AG10803 (cell line): ENCODE measurements around the gene TMPRSS11F.

Source experiments
- DNase-seq: peaks from one replicate; pipeline ENCODE4 v3.0.0; 2010; ENCODE audit warnings: low read depth
- H3K4me3 ChIP-seq: 2 replicates; pipeline ENCODE4 v1.5.1; 2011; ENCODE audit warnings: mild to moderate bottlenecking, low read length, control low read depth
- TF ChIP-seq, protein P1 (sequence below): conservative IDR thresholded peaks from 2 replicates; pipeline ENCODE4 v1.5.1; 2011; ENCODE audit warnings: mild to moderate bottlenecking, low read length, control low read depth, inconsistent platforms

The TMPRSS11F gene

GRCh38 chr4:68132342-68132741 is 2.7 kb upstream of the TMPRSS11F start:
- TF ChIP-seq, protein P1, sequence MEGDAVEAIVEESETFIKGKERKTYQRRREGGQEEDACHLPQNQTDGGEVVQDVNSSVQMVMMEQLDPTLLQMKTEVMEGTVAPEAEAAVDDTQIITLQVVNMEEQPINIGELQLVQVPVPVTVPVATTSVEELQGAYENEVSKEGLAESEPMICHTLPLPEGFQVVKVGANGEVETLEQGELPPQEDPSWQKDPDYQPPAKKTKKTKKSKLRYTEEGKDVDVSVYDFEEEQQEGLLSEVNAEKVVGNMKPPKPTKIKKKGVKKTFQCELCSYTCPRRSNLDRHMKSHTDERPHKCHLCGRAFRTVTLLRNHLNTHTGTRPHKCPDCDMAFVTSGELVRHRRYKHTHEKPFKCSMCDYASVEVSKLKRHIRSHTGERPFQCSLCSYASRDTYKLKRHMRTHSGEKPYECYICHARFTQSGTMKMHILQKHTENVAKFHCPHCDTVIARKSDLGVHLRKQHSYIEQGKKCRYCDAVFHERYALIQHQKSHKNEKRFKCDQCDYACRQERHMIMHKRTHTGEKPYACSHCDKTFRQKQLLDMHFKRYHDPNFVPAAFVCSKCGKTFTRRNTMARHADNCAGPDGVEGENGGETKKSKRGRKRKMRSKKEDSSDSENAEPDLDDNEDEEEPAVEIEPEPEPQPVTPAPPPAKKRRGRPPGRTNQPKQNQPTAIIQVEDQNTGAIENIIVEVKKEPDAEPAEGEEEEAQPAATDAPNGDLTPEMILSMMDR = no peak
- H3K4me3 ChIP-seq = no peak overlapping the region
- DNase-seq = no peak

DNA sequence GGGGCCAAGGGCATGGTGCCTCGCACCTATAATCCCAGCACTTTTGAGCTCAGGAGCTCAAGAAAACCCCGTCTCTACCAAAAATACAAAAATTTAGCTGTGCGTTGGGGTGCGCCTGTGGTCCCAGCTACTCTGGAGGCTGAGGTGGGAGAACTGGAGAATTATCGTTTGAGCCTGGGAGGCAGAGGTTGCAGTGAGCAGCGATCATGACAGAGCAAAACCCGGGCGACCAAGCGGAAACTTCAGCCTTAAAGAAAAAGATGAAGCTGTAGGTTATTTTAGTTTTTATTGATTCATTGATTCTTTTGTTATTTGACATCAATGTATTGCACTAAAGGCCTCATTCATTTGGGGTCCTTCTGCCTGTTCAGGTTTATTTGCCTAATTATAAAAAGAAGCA is 5.4 kb downstream of the TMPRSS11F start:
- TF ChIP-seq, protein P1 = no peak
- DNase-seq = no peak
- no peak overlapping the region for H3K4me3 ChIP-seq

- no peak for DNase-seq
- TF ChIP-seq, protein P1 = no peak
- H3K4me3 ChIP-seq = no peak overlapping the region
Observed at GRCh38 chr4:68123525-68123924, 6.1 kb downstream of the TMPRSS11F start.

- no peak overlapping the region for H3K4me3 ChIP-seq
- DNase-seq = no peak
- TF ChIP-seq, protein P1 = no peak
Observed at GRCh38 chr4:68119921-68120320, 9.7 kb downstream of the TMPRSS11F start.

DNA sequence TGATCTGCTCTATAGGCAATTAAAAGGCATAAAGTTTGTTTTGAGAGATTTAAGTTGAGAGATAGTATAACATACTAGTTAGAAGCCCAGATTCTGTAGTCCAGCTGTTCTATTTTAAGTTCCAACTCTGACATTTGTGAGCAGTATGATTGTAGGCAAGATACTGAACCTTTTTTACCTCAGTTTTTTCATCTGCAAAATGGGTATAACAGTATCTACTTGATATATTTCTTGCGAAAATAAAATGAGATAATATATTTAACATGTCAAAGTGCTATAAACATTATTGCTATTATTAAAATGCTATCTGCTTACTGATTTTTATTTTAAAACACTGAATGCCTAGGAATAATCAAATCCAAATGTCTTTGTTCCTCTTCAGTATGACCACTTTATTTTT is 19.2 kb downstream of the TMPRSS11F start:
- no peak for DNase-seq
- H3K4me3 ChIP-seq = no peak overlapping the region
- TF ChIP-seq, protein P1 = no peak

- no peak for DNase-seq
- no peak overlapping the region for H3K4me3 ChIP-seq
- TF ChIP-seq, protein P1 = no peak
Observed at GRCh38 chr4:68109868-68110267, 19.8 kb downstream of the TMPRSS11F start.

- H3K4me3 ChIP-seq = no peak overlapping the region
- DNase-seq = no peak
- TF ChIP-seq, protein P1 = no peak
Observed at GRCh38 chr4:68082758-68083157, 46.9 kb downstream of the TMPRSS11F start.
